GM18508 (cell line): Measurements from ENCODE around the gene FXYD1.
"Not testable (repeated sequence)": the region's sequence is repeated elsewhere in the genome, so short reads cannot be mapped to it uniquely, and the experiment has no call there.

Experiments
- ATAC-seq: cut with Tn5 transposase; IDR thresholded peaks from one replicate; pipeline ENCODE4 v1.9.1; 2021; ENCODE audit warnings: moderate number of reproducible peaks; ENCODE audit not compliant: insufficient read depth, unreplicated experiment

FXYD1 gene

GRCh38 chr19:35140962-35141836 is 2.6 kb downstream of the FXYD1 start:
- ATAC-seq: no peak

GRCh38 chr19:35141837-35142605 is 3.4 kb downstream of the FXYD1 start:
- ATAC-seq: no peak

DNA sequence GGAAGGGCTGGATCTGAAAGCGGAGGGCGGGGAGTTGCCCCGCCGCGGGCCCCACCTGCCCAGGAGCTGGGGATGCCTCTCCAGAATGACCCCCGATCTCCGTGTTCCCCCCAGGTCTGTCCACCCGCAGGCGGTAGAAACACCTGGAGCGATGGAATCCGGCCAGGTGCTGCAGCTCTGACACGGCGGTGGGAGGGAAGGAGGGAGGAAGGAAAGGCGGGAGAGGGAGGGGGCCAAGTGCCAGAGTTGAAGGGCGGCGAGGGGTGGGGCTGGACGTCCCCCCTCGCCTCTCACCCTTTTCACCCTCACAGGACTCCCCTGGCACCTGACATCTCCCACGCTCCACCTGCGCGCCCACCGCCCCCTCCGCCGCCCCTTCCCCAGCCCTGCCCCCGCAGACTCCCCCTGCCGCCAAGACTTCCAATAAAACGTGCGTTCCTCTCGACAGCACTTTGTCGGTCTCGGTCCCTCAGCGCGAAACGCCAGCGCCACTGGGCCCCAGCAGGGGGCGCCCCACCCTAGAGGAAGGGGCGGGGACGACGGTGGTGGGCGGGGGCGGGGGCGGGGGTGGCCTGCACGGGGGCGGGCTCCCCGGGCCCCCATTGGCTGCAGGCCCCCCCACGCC is 4.1 kb downstream of the FXYD1 start:
- no peak for ATAC-seq

DNA sequence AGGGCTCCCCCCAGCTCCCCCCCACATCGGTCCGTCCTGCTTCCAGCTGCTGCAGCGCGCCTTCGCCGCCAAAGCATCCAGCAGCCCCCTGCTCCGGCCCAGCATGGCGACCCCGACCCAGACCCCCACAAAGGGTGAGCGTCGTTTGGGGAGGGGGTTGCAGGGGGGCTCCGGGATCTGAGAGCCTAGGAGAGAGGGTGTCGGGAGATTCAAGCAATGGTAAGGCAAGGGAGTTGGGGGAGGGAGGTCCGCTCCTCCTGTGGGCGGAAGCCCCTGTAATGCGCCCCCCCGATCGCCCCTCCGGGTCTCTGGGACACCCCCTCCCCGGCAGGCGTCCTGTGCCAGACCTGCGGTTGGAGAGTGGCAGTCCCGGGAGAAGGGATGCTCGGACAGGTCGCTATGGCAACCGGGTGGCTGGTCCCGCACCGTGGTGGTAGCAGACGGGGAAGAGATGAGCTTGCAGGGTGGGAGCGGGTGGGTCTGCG is 4.6 kb downstream of the FXYD1 start, which contains the start of gene FXYD7:
Gene FXYD7 (plus strand): TSS at position 25 of the 485 bp plus-strand sequence. CDS start 79 bp downstream, at position 104.
- no peak for ATAC-seq

DNA sequence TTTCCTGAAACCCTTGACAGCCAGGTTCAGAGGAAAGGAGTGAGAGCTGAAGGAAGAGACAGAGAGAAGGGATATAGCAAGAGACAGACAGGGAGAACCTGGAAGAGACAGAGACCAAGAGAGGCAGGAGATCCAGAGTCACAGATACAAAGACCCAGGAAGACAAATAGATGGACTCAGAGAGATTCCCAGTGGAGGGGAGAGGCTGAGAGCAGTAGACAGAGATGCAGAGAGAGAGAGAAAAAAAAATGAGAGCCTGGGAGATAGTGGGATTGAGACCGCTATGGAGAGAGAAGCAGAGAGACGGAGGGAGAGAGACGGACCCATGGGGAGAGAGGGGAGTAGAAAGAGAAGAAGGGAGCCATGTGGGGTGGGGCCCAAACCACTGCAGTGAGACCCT is 5.2 kb downstream of the FXYD1 start:
- ATAC-seq: no peak

DNA sequence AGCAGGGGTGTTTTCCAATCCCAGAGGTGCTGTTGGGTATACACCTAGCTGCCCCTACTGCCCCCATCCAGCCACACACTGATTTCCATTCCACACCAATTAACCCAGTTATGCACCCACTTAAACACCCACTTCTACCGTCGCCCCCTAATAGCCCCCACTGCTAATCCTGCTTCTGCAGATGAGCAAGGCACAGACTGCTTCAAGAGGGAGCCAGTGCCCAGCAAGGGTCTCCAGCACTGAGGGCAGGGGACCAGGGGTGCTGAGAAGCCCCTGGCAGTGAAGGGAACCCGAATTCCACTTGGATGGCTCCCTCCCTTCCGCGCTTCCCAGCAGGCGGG is 5.6 kb downstream of the FXYD1 start:
- ATAC-seq: no peak

DNA sequence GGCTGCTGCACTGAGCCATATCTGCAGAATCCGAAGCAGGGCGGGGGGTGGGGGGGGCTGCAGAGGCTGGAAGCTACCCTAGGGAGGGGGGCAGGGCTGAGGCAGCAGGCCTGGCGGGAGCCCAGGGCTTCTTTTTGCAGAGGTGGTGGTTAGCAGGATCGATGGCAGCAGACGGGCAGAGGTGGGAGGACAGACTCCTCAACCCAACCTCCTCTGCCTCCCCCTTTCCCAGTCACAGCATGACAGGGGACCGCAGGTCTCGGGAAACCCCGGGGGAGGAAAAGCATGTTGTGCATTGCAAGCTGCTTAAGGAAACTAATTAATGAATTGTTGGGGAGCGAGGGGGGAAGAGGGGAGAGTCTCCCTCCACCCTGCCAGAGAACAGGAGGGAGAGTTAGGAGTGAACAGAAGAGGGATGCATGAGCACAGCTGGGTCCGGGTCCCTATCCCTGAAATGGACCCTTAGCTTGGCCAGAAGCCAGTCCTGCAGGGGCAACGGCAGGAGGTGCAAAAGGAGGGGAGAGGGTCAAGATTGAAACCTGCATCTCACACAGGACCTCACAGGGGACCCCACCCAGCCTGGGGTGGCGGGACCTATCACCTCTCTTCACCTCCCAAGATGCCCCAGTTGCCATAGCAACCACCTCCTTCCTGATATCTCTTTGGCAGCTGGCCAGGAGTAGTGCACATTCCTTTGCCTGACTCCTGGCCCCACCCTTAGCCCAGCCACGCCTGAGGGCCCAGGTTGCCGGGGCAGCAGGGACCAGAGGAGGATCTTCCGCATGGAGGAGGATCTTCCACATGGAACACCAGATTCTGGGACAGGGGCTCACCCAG is 6.2 kb downstream of the FXYD1 start:
- no peak for ATAC-seq

GRCh38 chr19:35146746-35147459 is 8.3 kb downstream of the FXYD1 start:
- ATAC-seq: no peak

GRCh38 chr19:35149463-35149862 is 10.8 kb downstream of the FXYD1 start:
- ATAC-seq: no peak

- no peak for ATAC-seq
These were observed 11.8 kb downstream of the FXYD1 start for GRCh38 chr19:35150445-35150844.

GRCh38 chr19:35151273-35152065 is 12.8 kb downstream of the FXYD1 start:
- ATAC-seq: no peak

GRCh38 chr19:35153129-35153522 is 14.5 kb downstream of the FXYD1 start:
- not testable (repeated sequence) for ATAC-seq

GRCh38 chr19:35153701-35154524 is 15.3 kb downstream of the FXYD1 start:
- ATAC-seq: no peak

GRCh38 chr19:35154525-35155406 is 16.1 kb downstream of the FXYD1 start, which contains the start of gene FXYD5:
TSS of gene FXYD5 (plus strand) at chr19:35154735. CDS start at chr19:35155551, 816 bp downstream.
- no peak for ATAC-seq

GRCh38 chr19:35155441-35155840 is 16.8 kb downstream of the FXYD1 start:
- no peak for ATAC-seq

DNA sequence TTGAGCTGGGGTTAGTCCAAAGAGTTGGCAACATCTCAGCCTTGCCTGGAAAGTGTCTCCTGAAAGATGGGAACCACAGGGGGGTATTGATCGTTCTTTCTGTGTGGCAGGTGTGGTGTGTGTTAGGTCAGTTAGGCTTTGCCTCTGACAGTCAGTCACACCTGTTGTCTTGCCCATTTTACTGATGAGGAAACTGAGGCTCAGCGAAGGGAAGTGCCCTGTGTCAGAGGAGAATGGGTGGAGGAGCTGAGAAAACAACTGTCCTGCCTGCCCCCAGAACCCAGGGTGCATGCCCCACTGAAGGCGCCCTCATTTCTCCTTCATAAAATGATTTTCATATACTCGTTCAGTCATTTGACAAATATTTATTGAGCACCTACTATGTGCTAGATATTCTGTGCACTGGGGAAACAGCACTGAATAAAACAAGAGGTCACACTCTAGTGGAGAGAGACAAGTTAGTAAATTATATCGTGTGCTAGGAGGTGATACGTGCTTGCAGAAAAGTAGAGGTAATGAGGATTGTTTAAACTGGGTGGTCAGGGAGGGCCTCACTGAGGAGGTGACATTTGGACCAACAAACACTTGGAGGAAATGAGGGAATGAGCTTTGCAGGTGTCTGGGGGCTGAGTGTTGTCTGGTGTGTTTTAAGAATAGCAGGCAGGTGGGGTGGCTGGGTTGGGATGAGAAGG is 17.5 kb downstream of the FXYD1 start:
- no peak for ATAC-seq
